ENCODE measurements around the gene SRPRB.

The SRPRB gene

DNA sequence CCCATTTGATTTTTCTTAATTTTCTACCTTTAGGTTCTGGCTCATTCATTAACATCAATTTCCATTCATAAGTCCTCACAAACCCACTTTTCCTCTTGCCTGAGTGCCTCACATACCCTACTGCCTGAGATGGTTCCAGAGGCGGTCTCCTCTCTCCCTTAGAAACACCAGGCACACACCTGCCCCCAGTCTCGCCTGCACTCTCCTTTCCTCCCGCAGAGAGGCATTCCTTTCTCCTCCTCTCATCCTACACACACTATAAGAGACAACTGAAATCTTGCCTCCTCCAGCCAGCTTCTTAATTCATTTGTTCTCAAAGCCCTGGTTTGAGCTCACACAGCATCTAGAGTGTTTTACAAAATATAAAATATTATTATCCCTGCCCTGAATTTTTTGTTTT is 31.9 kb upstream of the SRPRB start:
- Histone ChIP-seq H3K79me2 (no peaks in the 10 kb centered on the region), H3K4me2 (ENCODE audit: low read length) (no peak overlapping the region), H3K9me3 (ENCODE audit: control insufficient read depth, low read length) (no peaks in the 10 kb centered on the region), H3K9ac (no peak overlapping the region), H3K27me3 (ENCODE audit: control insufficient read depth, insufficient read depth, low read length) (no peaks in the 10 kb centered on the region), H3K4me3 (ENCODE audit: low read depth, low read length) (no peak overlapping the region), H3K27ac (no peak overlapping the region), H3K4me1 (no peaks in the 10 kb centered on the region), H2AFZ (no peak overlapping the region), H3K36me3 (ENCODE audit: control insufficient read depth, insufficient read depth, low read length) (no peaks in the 10 kb centered on the region)
- TF ChIP-seq, protein P1, sequence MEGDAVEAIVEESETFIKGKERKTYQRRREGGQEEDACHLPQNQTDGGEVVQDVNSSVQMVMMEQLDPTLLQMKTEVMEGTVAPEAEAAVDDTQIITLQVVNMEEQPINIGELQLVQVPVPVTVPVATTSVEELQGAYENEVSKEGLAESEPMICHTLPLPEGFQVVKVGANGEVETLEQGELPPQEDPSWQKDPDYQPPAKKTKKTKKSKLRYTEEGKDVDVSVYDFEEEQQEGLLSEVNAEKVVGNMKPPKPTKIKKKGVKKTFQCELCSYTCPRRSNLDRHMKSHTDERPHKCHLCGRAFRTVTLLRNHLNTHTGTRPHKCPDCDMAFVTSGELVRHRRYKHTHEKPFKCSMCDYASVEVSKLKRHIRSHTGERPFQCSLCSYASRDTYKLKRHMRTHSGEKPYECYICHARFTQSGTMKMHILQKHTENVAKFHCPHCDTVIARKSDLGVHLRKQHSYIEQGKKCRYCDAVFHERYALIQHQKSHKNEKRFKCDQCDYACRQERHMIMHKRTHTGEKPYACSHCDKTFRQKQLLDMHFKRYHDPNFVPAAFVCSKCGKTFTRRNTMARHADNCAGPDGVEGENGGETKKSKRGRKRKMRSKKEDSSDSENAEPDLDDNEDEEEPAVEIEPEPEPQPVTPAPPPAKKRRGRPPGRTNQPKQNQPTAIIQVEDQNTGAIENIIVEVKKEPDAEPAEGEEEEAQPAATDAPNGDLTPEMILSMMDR (IDR thresholded peaks at IDR 0.05): no peak

DNA sequence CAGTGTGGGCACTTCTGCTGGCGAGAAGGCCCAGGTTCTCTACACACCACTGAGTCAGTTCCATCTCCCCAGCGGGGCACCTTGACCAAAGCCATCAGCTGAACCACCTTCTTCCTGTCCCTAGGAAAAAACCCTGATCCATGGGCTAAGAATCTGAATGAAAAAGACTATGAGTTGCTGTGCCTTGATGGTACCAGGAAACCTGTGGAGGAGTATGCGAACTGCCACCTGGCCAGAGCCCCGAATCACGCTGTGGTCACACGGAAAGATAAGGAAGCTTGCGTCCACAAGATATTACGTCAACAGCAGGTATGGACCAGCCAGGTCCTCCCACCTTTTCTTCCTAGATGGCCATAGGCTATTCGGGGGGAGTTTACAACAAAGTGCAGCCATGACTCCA is 30.3 kb upstream of the SRPRB start:
- no peaks in the 10 kb centered on the region for H3K36me3 ChIP-seq (ENCODE audit: control insufficient read depth, insufficient read depth, low read length)

DNA sequence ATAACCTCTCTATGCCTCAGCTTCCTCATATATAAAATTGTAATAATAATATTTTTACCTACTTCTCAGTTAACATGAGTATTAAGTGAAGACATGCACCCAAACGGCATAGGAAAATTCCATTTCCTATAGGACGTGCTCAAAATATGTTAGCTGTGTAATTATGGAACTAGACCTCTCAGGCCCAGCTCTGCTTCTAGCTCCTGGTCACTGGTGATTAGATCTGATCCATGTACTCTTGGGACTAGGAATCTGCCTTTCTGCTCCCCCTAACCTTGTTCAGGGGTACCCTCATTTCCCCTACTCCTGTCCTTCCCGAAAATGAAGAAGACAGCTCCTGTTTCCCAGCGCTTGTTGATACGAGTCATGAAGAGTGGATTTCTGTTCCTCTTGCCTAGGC is 29.8 kb upstream of the SRPRB start:
- H2AFZ ChIP-seq: no peak overlapping the region
- H3K4me1 ChIP-seq: no peaks in the 10 kb centered on the region
- no peaks in the 10 kb centered on the region for H3K9me3 ChIP-seq (ENCODE audit: control insufficient read depth, low read length)
- TF ChIP-seq, protein P1 (IDR thresholded peaks at IDR 0.05): no peak
- no peak overlapping the region for H3K4me3 ChIP-seq (ENCODE audit: low read depth, low read length)
- H3K36me3 ChIP-seq (ENCODE audit: control insufficient read depth, insufficient read depth, low read length): no peaks in the 10 kb centered on the region
- H3K27me3 ChIP-seq (ENCODE audit: control insufficient read depth, insufficient read depth, low read length): no peaks in the 10 kb centered on the region
- no peaks in the 10 kb centered on the region for H3K79me2 ChIP-seq
- H3K27ac ChIP-seq: no peak overlapping the region
- H3K9ac ChIP-seq: no peak overlapping the region
- H3K4me2 ChIP-seq (ENCODE audit: low read length): no peak overlapping the region

More for the DNA sequence above, 30.3 kb upstream of the SRPRB start:
- no peaks in the 10 kb centered on the region for H3K9me3 ChIP-seq (ENCODE audit: control insufficient read depth, low read length)
- no peak overlapping the region for H2AFZ ChIP-seq
- H3K9ac ChIP-seq: no peak overlapping the region
- H3K79me2 ChIP-seq: no peaks in the 10 kb centered on the region
- no peaks in the 10 kb centered on the region for H3K4me1 ChIP-seq
- no peaks in the 10 kb centered on the region for H3K27me3 ChIP-seq (ENCODE audit: control insufficient read depth, insufficient read depth, low read length)
- no peak overlapping the region for H3K4me3 ChIP-seq (ENCODE audit: low read depth, low read length)
- TF ChIP-seq, protein P1 (IDR thresholded peaks at IDR 0.05): no peak
- H3K4me2 ChIP-seq (ENCODE audit: low read length): no peak overlapping the region
- H3K27ac ChIP-seq: no peak overlapping the region

DNA sequence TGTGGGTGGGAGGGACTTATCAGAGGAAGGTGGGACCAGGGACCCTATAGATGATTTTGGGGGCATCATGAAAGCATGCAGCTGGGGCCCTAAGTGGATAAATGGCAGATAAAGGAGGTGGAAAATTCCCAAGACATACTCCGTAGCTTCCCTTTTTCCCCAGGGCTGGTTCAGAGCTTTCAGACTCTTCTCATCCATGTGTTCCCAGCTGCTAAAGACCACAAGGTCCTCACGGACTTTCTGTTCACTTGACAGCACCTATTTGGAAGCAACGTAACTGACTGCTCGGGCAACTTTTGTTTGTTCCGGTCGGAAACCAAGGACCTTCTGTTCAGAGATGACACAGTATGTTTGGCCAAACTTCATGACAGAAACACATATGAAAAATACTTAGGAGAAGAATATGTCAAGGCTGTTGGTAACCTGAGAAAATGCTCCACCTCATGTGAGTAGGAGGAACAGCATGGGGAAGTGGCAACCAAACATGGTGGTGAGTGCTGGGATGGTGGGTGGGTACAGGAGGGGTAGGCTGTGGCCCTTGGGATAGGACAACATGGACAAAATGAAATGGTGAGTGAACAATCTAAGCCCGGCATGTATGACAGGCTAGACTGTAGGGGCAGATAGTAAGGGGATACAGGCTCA is 28.7 kb upstream of the SRPRB start:
- H3K36me3 ChIP-seq (ENCODE audit: control insufficient read depth, insufficient read depth, low read length): no peaks in the 10 kb centered on the region

More for the DNA sequence above, 28.7 kb upstream of the SRPRB start:
- no peaks in the 10 kb centered on the region for H3K4me1 ChIP-seq
- no peak overlapping the region for H3K9ac ChIP-seq
- H3K9me3 ChIP-seq (ENCODE audit: control insufficient read depth, low read length): no peaks in the 10 kb centered on the region
- no peak overlapping the region for H3K4me3 ChIP-seq (ENCODE audit: low read depth, low read length)
- H3K27ac ChIP-seq: no peak overlapping the region
- no peak overlapping the region for H2AFZ ChIP-seq
- H3K27me3 ChIP-seq (ENCODE audit: control insufficient read depth, insufficient read depth, low read length): no peaks in the 10 kb centered on the region
- TF ChIP-seq, protein P1 (IDR thresholded peaks at IDR 0.05): no peak
- no peaks in the 10 kb centered on the region for H3K79me2 ChIP-seq
- H3K4me2 ChIP-seq (ENCODE audit: low read length): no peak overlapping the region
